Naive thymus-derived CD4-positive, alpha-beta T cell (primary cell): ENCODE results near the gene CAMTA1. TPM values are rescaled to one million over a fixed set of nuclear protein-coding genes. Genes with fewer than 3 reads are reported as not detected.

Experiments used
- ATAC-seq: fragments of 150-1000 bp; cut with Tn5 transposase; 2 replicates; pipeline ENCODE4 v1.10.0; 2021; ENCODE audit warnings: mild to moderate bottlenecking, moderate library complexity
- CTCF ChIA-PET: fragments of 350-600 bp; sonication (Branson Sonifier 250); formaldehyde crosslinking; loops from one replicate; lab custom pipeline; 2021; ENCODE audit warnings: antibody characterized with exemption; lab: Charles Lee
- POLR2A ChIA-PET: fragments of 350-600 bp; sonication (Branson Sonifier 250); formaldehyde crosslinking; loops from one replicate; lab custom pipeline; 2021; ENCODE audit warnings: antibody characterized with exemption, inconsistent platforms; lab: Charles Lee
- DNase-seq, 9 donors: peaks; one replicate each; pipeline versions ENCODE4 v3.0.0 to v3.0.0-alpha.2; 2020 to 2022; ENCODE audit warnings: mixed read lengths in 1 of 9
- H3K27ac ChIP-seq: one replicate; pipeline ENCODE4 v1.7.0; 2013; ENCODE audit warnings: mild to moderate bottlenecking, low read depth, low read length, moderate library complexity
- H3K27me3 ChIP-seq, 2 donors: one replicate each; pipeline ENCODE4 v1.7.0; 2013; ENCODE audit warnings: low read length in 2 of 2, mild to moderate bottlenecking in 2 of 2, moderate library complexity in 2 of 2; ENCODE audit not compliant: control insufficient read depth in 2 of 2, insufficient read depth in 2 of 2
- H3K36me3 ChIP-seq, 3 experiments: 1 replicate in 2 of 3; 2 replicates in 1 of 3; pipeline ENCODE4 v1.7.0; 2013; ENCODE audit warnings: low read length in 3 of 3, mild to moderate bottlenecking in 3 of 3, moderate library complexity in 1 of 3; ENCODE audit not compliant: insufficient read depth in 3 of 3, control insufficient read depth in 2 of 3
- H3K4me1 ChIP-seq, 2 donors: one replicate each; pipeline ENCODE4 v1.7.0; 2013; ENCODE audit warnings: low read length in 2 of 2, mild to moderate bottlenecking in 2 of 2, moderate library complexity in 1 of 2; ENCODE audit not compliant: control insufficient read depth in 2 of 2, insufficient read depth in 2 of 2
- H3K4me3 ChIP-seq: 2 replicates; pipeline ENCODE4 v1.7.0; 2013; ENCODE audit warnings: mild to moderate bottlenecking, low read length
- H3K9me3 ChIP-seq, 3 experiments: 1 replicate in 2 of 3; 2 replicates in 1 of 3; pipeline ENCODE4 v1.7.0; 2013; ENCODE audit warnings: low read length in 3 of 3; ENCODE audit not compliant: control insufficient read depth in 2 of 3
- H3K27ac Mint-ChIP-seq, 9 donors: one replicate each; pipeline ENCODE4 v1.8.0; 2020 to 2022; ENCODE audit warnings: mixed read lengths in 9 of 9, mild to moderate bottlenecking in 8 of 9, moderate library complexity in 5 of 9, inconsistent platforms in 2 of 9
- H3K27me3 Mint-ChIP-seq, 5 donors: one replicate each; pipeline ENCODE4 v1.8.0; 2021 to 2022; ENCODE audit warnings: mixed read lengths in 5 of 5, mild to moderate bottlenecking in 1 of 5
- H3K36me3 Mint-ChIP-seq, 5 donors: one replicate each; pipeline ENCODE4 v1.8.0; 2020 to 2022; ENCODE audit warnings: mixed read lengths in 5 of 5, mild to moderate bottlenecking in 3 of 5, inconsistent platforms in 1 of 5
- H3K4me1 Mint-ChIP-seq, 7 donors: one replicate each; pipeline ENCODE4 v1.8.0; 2020 to 2022; ENCODE audit warnings: mixed read lengths in 7 of 7, mild to moderate bottlenecking in 3 of 7, inconsistent platforms in 1 of 7
- H3K4me3 Mint-ChIP-seq, 10 donors: one replicate each; pipeline ENCODE4 v1.8.0; 2020 to 2022; ENCODE audit warnings: mild to moderate bottlenecking in 10 of 10, mixed read lengths in 10 of 10, moderate library complexity in 6 of 10, inconsistent platforms in 2 of 10
- H3K9me3 Mint-ChIP-seq, 11 donors: one replicate each; pipeline ENCODE4 v1.8.0; 2020 to 2022; ENCODE audit warnings: mixed read lengths in 11 of 11, mild to moderate bottlenecking in 4 of 11, inconsistent platforms in 1 of 11, moderate library complexity in 1 of 11
- intact Hi-C, 2 donors: fragments of 100-400 bp; cut with micrococcal nuclease; formaldehyde crosslinking; loops; one replicate each; pipeline ENCODE4 v1.15.1; 2023
- polyA plus RNA-seq, 2 donors: library from polyadenylated mRNA; unstranded; fragments of 300-500 nt; fragmentation: Illumina TruSeq; gene quantifications; one replicate each; pipeline ENCODE4 v1.2.3, GENCODE V29; 2021
- total RNA-seq, 6 experiments: library from RNA in 5 of 6; stranded (reverse) in 5 of 6; gene quantifications; 1 replicate in 5 of 6; 2 replicates in 1 of 6; pipeline ENCODE4 v1.2.3 and lab custom pipeline; 2021 to 2026

Gene CAMTA1
- total and polyA plus RNA-seq, 7 experiments from 2014 or later = 38.1 to 68.6 (median 42.6) TPM

DNA sequence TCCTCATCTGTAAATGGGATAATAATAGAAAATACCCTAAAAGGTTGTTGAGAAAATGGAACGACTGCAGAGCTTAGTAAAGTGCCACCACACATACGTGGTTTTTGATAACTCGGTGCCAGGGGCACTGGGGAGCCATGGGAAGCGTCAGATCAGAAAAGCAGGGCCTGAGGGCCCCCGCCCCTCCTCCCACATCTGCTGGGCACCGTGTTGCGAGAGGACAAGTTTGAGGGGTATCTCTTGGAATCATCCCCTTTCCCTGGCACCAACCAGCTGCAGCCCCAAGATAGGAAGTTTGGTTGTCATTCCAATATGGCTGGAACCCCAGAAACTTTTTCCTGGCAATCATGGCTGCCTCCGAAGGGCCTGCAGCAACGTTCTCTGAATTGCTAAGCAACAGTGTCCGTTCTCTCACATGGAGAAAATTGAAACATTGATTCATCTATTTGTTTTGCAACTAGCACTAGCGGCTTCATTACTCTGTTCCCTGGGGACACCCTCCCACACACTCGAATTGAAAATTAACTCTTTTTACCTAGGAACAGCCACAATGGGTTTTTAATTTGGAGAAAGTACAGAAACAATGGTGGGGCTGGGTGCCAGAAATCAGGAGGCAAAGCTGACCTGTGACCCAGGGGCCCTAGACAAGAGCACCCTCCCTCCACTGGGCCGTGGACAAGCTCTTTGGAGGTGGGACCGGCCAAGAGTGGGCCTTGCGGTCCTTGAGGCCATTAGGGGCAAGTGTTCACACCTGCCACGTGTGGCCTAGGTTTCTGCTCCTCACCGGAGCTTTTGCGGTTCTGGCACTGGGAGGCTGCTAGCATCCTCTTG is 795.9 kb downstream of the CAMTA1 start:
- Mint-ChIP-seq H3K4me3 (no peak overlapping the region), H3K4me1 (peaks cover 0 to 1% (median 0%) of the 10 kb centered on the region in 7 donors), H3K36me3 (no peaks in the 10 kb centered on the region), H3K27ac (no peak overlapping the region), H3K9me3 (peaks cover 0 to 2% (median 0%) of the 10 kb centered on the region in 11 donors), H3K27me3 (peaks cover 0 to 6% (median 0%) of the 10 kb centered on the region in 5 donors)
- ATAC-seq = no peak
- H3K27me3 ChIP-seq = no peaks in the 10 kb centered on the region
- no peak overlapping the region for H3K27ac ChIP-seq
- intact Hi-C loops = no loop called here
- ChIA-PET POLR2A (no interaction called here), CTCF (no interaction called here)
- H3K36me3 ChIP-seq = no peaks in the 10 kb centered on the region
- DNase-seq = no peak
- H3K9me3 ChIP-seq = no peaks in the 10 kb centered on the region
- no peak overlapping the region for H3K4me3 ChIP-seq
- H3K4me1 ChIP-seq = no peaks in the 10 kb centered on the region

- no peak for ATAC-seq
- Mint-ChIP-seq H3K27ac (no peak overlapping the region), H3K27me3 (peaks cover 0 to 6% (median 0%) of the 10 kb centered on the region in 5 donors), H3K9me3 (peaks cover 0 to 2% (median 0%) of the 10 kb centered on the region in 11 donors), H3K4me1 (peaks cover 0 to 1% (median 0%) of the 10 kb centered on the region in 7 donors), H3K4me3 (no peak overlapping the region), H3K36me3 (no peaks in the 10 kb centered on the region)
- ChIA-PET CTCF (no interaction called here), POLR2A (no interaction called here)
- no peak overlapping the region for H3K27ac ChIP-seq
- H3K9me3 ChIP-seq = no peaks in the 10 kb centered on the region
- H3K36me3 ChIP-seq = no peaks in the 10 kb centered on the region
- no peaks in the 10 kb centered on the region for H3K27me3 ChIP-seq
- H3K4me3 ChIP-seq = no peak overlapping the region
- intact Hi-C loops = no loop called here
- H3K4me1 ChIP-seq = no peaks in the 10 kb centered on the region
- DNase-seq = no peak
Measured at GRCh38 chr1:7581754-7582459, 796.7 kb downstream of the CAMTA1 start.

- ATAC-seq (no peak), DNase-seq (peak in 1 of 9 donors; percentile 16)
- Histone ChIP-seq H3K4me3 (no peak overlapping the region), H3K27me3 (no peaks in the 10 kb centered on the region), H3K4me1 (no peaks in the 10 kb centered on the region), H3K27ac (no peak overlapping the region), H3K36me3 (no peaks in the 10 kb centered on the region), H3K9me3 (no peaks in the 10 kb centered on the region)
- Mint-ChIP-seq H3K36me3 (no peaks in the 10 kb centered on the region), H3K4me1 (peaks cover 0 to 1% (median 0%) of the 10 kb centered on the region in 7 donors), H3K27ac (no peak overlapping the region), H3K9me3 (peaks cover 0 to 2% (median 0%) of the 10 kb centered on the region in 11 donors), H3K27me3 (peaks cover 0 to 6% (median 0%) of the 10 kb centered on the region in 5 donors), H3K4me3 (no peak overlapping the region)
- CTCF ChIA-PET = no interaction called here
- intact Hi-C loops = no loop called here
- POLR2A ChIA-PET = no interaction called here
Measured at GRCh38 chr1:7582460-7582972, 797.3 kb downstream of the CAMTA1 start.

DNA sequence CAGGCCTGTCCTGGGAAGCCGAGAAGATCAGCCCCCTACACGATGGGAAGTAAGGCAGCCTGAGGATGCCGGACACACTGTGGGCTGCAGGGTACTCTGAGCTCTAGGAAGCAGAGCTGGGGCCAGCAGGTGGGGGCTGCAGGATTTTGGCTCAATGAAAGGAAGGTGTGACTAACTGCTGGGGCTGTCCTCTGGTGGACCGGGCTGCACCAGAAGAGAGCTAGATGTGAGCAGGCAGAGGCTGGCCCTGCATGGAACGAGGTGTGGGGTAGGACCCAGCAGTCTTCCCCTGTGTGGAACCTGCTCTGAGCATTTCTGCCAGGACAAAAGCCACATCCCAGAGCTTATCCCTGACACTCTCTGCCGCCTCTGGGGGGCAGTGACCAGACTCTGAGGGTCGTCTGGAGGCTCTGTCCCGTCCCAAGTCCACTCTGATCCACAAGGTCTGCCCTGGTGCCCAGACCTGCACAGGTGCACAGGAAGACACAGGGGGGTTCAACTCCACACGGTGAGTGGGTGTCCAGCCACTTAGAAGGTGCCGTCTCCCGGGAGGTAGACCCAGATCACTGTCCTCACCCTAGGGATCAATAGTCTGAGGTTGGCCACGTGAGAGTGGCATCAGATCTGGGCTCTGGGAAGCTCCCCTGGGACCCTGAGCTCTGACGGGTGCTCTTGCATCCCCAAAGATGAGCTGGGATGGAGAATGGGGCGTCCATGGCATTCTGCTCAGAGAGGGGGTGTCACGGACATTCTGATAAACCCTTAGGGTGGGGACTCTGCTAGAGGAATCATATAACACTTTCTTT is 798.2 kb downstream of the CAMTA1 start:
- Mint-ChIP-seq H3K27me3 (peaks cover 0 to 6% (median 0%) of the 10 kb centered on the region in 5 donors), H3K4me3 (no peak overlapping the region), H3K4me1 (peaks cover 0 to 1% (median 0%) of the 10 kb centered on the region in 7 donors), H3K9me3 (peaks cover 0 to under 1% (median 0%) of the 10 kb centered on the region in 11 donors), H3K27ac (no peak overlapping the region), H3K36me3 (no peaks in the 10 kb centered on the region)
- intact Hi-C loops = no loop called here
- Histone ChIP-seq H3K9me3 (no peaks in the 10 kb centered on the region), H3K27ac (no peak overlapping the region), H3K4me1 (no peaks in the 10 kb centered on the region), H3K36me3 (no peaks in the 10 kb centered on the region), H3K4me3 (no peak overlapping the region), H3K27me3 (no peaks in the 10 kb centered on the region)
- POLR2A ChIA-PET = no interaction called here
- CTCF ChIA-PET = no interaction called here
- ATAC-seq (no peak), DNase-seq (no peak)

DNA sequence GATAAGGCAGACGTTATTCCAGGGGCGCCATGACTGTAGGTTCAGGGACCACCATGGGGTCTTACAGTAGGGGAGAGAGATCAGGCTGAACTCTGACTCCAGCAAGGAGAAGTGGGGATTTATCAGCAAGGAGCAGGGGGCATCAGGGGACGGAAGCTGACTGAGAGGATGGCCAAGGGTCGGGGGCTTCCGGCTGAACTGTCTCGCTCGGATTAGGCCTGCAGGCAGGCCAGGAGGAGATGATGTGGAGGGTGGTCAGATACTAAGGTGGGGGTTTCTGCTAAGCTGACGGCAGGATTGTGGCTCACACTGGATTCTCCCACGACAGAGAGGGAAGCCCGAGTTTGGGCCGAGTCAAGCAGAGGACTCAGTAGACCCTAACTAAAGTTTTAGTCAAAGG is 798.9 kb downstream of the CAMTA1 start:
- Mint-ChIP-seq H3K4me1 (peaks cover 0 to 1% (median 0%) of the 10 kb centered on the region in 7 donors), H3K9me3 (no peaks in the 10 kb centered on the region), H3K4me3 (no peak overlapping the region), H3K27me3 (peaks cover 0 to 6% (median 0%) of the 10 kb centered on the region in 5 donors), H3K36me3 (no peaks in the 10 kb centered on the region), H3K27ac (no peak overlapping the region)
- H3K36me3 ChIP-seq = no peaks in the 10 kb centered on the region
- ChIA-PET POLR2A (no interaction called here), CTCF (no interaction called here)
- ATAC-seq = no peak
- H3K4me1 ChIP-seq = no peaks in the 10 kb centered on the region
- H3K4me3 ChIP-seq = no peak overlapping the region
- DNase-seq = peak in 1 of 9 donors; percentile 12
- no peak overlapping the region for H3K27ac ChIP-seq
- intact Hi-C loops = no loop called here
- no peaks in the 10 kb centered on the region for H3K27me3 ChIP-seq
- H3K9me3 ChIP-seq = no peaks in the 10 kb centered on the region

GRCh38 chr1:7584643-7585042 is 799.4 kb downstream of the CAMTA1 start:
- DNase-seq (peak in 1 of 9 donors; percentile 17), ATAC-seq (no peak)
- Histone ChIP-seq H3K27me3 (no peaks in the 10 kb centered on the region), H3K36me3 (no peaks in the 10 kb centered on the region), H3K27ac (no peak overlapping the region), H3K9me3 (no peaks in the 10 kb centered on the region), H3K4me3 (no peak overlapping the region), H3K4me1 (no peaks in the 10 kb centered on the region)
- intact Hi-C loops = no loop called here
- no peaks in the 10 kb centered on the region for H3K9me3 Mint-ChIP-seq
- H3K4me1 Mint-ChIP-seq = peaks cover 0 to 1% (median 0%) of the 10 kb centered on the region in 7 donors
- H3K36me3 Mint-ChIP-seq = no peaks in the 10 kb centered on the region
- no peak overlapping the region for H3K27ac Mint-ChIP-seq
- ChIA-PET CTCF (no interaction called here), POLR2A (no interaction called here)
- peaks cover 0 to 6% (median 0%) of the 10 kb centered on the region in 5 donors for H3K27me3 Mint-ChIP-seq
- no peak overlapping the region for H3K4me3 Mint-ChIP-seq
